Activated T-helper 1 cell treated with anti-CD3 and anti-CD28 coated beads, Interleukin-2, amount 50 U/mL, for 16 hours (primary cell): ENCODE measurements around the gene VRK1.

ENCODE experiments used
- DNase-seq, 2 donors: peaks; one replicate each; pipeline ENCODE4 v3.0.0-alpha.2; 2020; ENCODE audit warnings: low read depth in 1 of 2, low spot score in 1 of 2

The VRK1 gene

GRCh38 chr14:96917442-96917963 lies 120.3 kb downstream of the VRK1 start:
- no peak for DNase-seq

DNA sequence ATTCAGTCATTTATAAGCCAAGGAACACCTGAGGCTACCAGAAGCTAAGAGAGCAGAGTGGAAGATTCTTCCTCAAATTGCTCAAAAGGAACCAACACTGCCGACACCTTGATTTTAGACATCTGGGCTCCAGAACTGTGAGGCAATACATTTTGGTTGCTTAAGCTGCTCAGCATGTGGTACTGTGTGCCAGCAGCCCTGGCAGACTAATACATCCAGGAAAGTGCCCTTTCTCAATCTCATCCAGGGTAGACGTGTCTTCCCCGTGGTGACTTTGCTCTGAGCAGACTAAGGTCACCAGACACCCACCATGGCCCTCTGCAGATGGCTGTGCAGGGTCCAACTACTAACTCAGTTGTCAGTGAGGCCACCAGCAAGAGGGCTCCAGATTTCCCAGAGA lies 122.8 kb downstream of the VRK1 start:
- no peak for DNase-seq

- no peak for DNase-seq
These were observed 123.6 kb downstream of the VRK1 start for GRCh38 chr14:96920820-96921219.

DNA sequence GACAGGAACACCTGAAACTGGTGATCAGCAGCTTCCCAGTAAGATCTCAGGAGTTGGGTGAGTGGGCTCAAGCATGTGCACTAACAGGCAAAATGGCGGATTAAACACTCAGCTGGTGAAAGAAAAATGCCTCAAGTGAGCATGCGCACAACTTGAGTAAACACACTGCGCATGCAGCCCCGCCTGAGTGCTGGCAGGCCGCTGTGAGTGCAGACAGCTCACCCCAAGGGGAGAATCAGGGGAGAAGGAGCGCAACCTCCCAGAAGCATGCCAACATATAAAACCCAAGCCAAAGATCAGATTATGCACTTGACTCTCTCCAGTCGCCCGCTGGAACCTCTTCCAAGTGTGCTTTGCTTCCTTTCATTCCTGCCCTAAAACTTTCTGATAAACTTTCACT lies 125.8 kb downstream of the VRK1 start:
- no peak for DNase-seq

DNA sequence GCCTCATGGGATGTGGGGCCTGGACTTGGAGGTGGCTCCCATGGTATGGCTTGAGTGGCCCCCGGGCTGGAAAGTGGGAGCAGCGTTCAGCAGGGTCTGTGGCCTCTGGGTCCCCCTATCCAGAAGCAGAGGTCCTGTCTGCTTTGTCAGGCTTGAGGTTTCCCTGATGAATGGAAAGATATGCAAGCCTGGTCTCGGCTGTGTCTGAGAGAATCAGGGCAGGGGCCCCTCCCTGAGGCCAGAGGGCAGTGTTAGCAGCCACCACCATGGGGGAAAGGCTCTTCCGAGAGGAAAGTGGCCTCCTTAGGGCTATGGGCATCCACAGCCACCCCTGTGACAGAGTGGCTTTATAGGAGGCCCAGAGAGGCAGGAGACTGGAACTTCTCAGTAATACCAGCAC lies 128.2 kb downstream of the VRK1 start:
- DNase-seq = no peak

DNA sequence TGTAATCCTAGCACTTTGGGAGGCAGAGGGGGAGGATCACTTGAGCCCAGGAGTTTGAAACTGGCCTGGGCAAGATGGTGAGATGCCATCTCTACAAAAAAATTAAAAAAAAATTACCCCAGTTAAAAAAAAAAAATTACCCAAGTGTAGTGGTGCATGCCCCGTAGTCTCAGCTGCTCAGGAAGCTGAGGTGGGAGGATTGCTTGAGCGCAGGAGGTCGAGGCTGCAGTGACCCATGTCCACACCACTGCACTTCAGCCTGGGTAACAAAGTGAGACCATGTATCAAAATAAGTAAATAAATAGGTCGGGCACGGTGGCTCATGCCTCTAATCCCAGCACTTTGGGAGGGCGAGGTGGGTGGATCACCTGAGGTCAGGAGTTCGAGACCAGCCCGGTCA lies 128.8 kb downstream of the VRK1 start:
- no peak for DNase-seq

DNA sequence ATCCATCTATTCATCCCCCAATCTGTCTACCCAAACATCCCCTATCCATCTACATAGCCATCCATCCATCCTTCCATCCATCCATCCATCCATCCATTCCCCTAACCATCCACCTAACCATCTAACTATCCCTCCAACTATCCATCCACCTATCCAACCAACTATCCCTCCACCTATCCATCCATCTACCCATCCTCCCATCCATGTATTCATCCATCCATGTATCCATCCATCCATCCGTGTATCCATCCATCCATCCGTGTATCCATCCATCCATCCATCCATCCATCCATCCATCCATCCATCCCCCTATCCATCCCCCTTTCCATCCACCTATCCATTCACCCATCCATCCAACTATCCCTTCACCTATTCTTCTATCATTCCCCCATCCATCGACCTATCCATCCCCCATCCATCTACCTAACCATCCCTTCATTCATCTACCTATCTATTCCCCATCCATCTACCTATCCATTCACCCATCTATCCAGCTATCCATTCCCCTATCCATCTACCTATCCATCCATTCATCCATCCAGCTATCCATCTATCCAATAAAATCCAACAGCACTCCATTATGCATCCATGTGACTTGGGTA lies 131.7 kb downstream of the VRK1 start:
- no peak for DNase-seq

- DNase-seq = no peak
These were observed 132.8 kb downstream of the VRK1 start for GRCh38 chr14:96929950-96930349.

DNA sequence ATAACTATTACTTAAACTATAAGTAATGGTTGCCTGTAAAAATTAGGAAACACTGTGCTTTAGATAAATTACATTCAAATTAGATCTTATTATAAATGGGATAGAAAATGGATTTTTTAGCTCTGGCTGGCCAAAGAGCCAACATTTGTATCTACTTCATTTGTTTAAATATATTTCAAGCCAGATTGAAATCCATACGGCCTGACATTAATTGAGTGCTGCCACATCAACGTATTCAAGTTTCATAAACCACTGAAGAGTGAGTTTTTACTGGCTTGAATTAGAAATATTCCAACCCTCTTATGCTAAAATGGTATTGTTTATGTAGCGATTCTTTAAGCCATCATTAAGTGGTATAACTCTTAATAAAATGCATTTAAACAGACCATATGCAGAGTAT lies 133.3 kb downstream of the VRK1 start:
- no peak for DNase-seq
